Lower leg skin (tissue), 4 donors: Measurements from ENCODE around the gene TMEM141. TPM values are rescaled to one million over a fixed set of nuclear protein-coding genes. Genes with fewer than 3 reads are reported as not detected.
"Not testable (repeated sequence)": the region's sequence is repeated elsewhere in the genome, so short reads cannot be mapped to it uniquely, and the experiment has no call there.

Experiments used
- DNase-seq, 2 donors: peaks; one replicate each; pipeline ENCODE4 v3.0.0-alpha.2; 2019; ENCODE audit warnings: low spot score in 2 of 2
- H3K4me3 ChIP-seq: fragments of 200-600 bp; sonication (generic); 2 replicates; pipeline ENCODE4 v1.5.1; 2017; ENCODE audit warnings: mild to moderate bottlenecking, low read depth; ENCODE audit not compliant: poor library complexity, severe bottlenecking
- POLR2A ChIP-seq, 2 donors: fragments of 450-650 bp; IDR thresholded peaks; one replicate each; pipeline ENCODE4 v1.6.1; 2016 to 2017; ENCODE audit warnings: antibody characterized with exemption in 2 of 2, mild to moderate bottlenecking in 1 of 2, moderate library complexity in 1 of 2
- WGBS, 2 donors: methylation state at CpG; one replicate each; pipeline ENCODE4 v1.1.5; 2018; 5-methylcytosine and 5-hydroxymethylcytosine counted together
- intact Hi-C: fragments of 100-400 bp; cut with DNase I; formaldehyde crosslinking; loops from one replicate; pipeline ENCODE4 v1.15.0; 2023; ENCODE audit warnings: low total_unique reads
- total RNA-seq, 4 donors: library from RNA; depleted of rRNA; stranded (reverse); fragments of >200 nt; gene quantifications; one replicate each; pipeline ENCODE4 v1.1.0, GENCODE V29; 2016
- TF ChIP-seq, protein P1 (sequence below), 3 donors: fragments of 450-650 bp; IDR thresholded peaks; one replicate each; pipeline ENCODE4 v1.5.1; 2016; ENCODE audit warnings: antibody characterized with exemption in 3 of 3, mild to moderate bottlenecking in 3 of 3, moderate library complexity in 2 of 3

Gene TMEM141
- total RNA-seq, 4 donors from 2014 or later = 67.7 to 120 (median 91.3) TPM

DNA sequence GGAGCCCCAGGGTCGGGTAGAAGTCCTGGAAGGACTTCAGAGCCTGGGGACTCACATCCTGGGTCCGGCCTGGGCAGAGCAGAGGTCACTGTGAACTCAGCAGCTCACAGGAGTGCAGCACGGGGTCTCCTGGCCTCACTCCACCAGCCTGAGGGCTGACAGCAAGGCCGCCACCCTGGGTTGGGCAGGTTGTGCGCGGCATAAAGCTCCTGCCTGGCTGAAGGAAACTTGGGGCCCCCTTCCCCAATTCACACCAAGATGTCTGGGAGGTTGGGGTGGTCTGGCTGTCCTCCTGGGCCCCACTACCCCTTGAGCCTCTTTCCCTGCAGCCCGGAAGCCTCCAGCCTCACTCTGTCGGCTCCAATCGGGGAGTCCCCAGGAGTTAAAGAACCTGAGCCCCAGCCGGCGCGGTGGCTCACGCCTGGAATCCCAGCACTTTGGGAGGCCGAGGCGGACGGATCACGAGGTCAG lies 28.9 kb upstream of the TMEM141 start:
- intact Hi-C loops = no loop called here
- 70 to 80% methylated on average over 16 to 17 of the region's 17 CpGs for WGBS, 2 donors
- H3K4me3 ChIP-seq = no peak overlapping the region
- DNase-seq = no peak
- TF ChIP-seq, protein P1, sequence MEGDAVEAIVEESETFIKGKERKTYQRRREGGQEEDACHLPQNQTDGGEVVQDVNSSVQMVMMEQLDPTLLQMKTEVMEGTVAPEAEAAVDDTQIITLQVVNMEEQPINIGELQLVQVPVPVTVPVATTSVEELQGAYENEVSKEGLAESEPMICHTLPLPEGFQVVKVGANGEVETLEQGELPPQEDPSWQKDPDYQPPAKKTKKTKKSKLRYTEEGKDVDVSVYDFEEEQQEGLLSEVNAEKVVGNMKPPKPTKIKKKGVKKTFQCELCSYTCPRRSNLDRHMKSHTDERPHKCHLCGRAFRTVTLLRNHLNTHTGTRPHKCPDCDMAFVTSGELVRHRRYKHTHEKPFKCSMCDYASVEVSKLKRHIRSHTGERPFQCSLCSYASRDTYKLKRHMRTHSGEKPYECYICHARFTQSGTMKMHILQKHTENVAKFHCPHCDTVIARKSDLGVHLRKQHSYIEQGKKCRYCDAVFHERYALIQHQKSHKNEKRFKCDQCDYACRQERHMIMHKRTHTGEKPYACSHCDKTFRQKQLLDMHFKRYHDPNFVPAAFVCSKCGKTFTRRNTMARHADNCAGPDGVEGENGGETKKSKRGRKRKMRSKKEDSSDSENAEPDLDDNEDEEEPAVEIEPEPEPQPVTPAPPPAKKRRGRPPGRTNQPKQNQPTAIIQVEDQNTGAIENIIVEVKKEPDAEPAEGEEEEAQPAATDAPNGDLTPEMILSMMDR (IDR thresholded peaks at IDR 0.05) = no peak
- TF ChIP-seq POLR2A (IDR thresholded peaks at IDR 0.05) = no peak

- intact Hi-C loops = no loop called here
- TF ChIP-seq, protein P1 (IDR thresholded peaks at IDR 0.05) = no peak
- TF ChIP-seq POLR2A (IDR thresholded peaks at IDR 0.05) = no peak
- DNase-seq = no peak
- 11 to 15% methylated on average over 20 to 37 of the region's 37 CpGs for WGBS, 2 donors
- no peak overlapping the region for H3K4me3 ChIP-seq
Observed at GRCh38 chr9:136762915-136763648, 28.1 kb upstream of the TMEM141 start.

DNA sequence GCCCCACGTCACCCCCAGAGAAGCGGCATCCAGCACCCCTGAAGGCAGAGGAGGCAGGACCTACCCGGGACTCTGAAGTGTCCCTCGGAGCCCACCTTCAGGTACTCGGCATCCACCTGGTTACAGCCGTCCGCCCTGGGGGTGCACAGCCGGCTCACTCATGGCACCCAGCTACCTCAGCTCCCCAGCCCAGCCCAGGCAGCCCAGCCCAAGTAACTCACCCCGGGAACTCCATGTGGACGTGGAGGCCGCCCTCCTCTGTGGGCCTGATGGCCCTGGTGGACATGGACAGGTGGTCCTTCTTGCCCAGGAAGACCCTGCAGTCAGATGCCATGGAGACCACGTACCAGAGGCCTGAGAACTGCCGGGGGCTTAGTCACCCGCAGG lies 27.5 kb upstream of the TMEM141 start:
- no peak for DNase-seq
- no peak overlapping the region for H3K4me3 ChIP-seq
- TF ChIP-seq POLR2A (IDR thresholded peaks at IDR 0.05) = no peak
- TF ChIP-seq, protein P1 (IDR thresholded peaks at IDR 0.05) = no peak
- 70 to 78% methylated on average over 10 to 14 of the region's 14 CpGs for WGBS, 2 donors
- intact Hi-C loops = no loop called here

DNA sequence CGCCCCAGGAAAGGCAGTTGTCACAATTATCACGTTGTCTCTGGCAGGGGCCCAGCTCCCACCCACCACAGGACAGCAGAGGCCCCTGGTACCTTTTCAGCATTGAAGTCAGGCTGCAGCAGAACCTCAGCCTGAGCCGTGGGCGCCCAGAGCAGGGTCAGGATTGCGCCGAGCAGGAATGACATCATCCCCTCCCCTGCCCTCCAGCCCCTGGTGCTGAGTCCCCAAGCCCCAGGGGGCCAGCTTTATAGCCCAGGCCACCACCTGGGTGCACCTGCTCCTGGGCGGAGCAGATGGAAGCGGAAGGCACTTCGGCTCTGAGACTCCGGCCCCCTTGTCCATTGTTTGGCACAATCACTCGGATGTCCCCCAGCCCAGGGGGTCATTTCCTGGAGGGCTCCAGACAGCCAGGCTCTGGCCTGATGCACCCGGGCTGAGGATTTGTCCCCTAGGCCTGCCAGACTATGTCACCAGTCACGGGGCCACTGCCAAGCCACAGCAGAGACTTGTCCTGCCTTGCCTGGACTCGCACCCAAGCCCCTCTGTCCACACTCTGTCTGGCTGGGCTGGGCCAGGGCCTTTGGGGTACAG lies 26.7 kb upstream of the TMEM141 start, which contains the start of gene LCN15:
Gene LCN15 (minus strand): TSS at position 218 of the 591 bp plus-strand sequence. CDS start 30 bp downstream, at position 188.
- TF ChIP-seq POLR2A (IDR thresholded peaks at IDR 0.05) = no peak
- TF ChIP-seq, protein P1 (IDR thresholded peaks at IDR 0.05) = no peak

DNA sequence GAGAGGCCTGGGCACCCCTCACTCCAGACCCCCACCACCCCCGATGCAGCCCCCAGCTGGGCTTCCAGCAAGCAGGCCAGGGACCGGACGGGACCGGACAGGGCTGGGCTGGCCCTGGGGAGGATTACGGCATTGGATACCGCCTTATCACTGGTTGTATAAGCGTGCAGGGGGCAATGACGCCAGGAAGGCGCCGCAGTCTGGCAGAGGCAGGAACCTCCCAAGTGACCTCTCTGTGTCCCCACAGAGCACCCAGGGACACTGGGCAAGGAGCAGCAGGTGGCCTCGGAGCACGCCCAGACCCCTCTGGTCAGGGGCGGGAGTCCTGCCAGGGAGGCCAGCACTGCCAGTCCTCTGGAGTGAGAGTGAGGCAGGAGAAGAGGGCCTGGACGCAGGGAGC lies 26.1 kb upstream of the TMEM141 start:
- H3K4me3 ChIP-seq = no peak overlapping the region
- 87 to 88% methylated on average over 11 to 14 of the region's 14 CpGs for WGBS, 2 donors
- TF ChIP-seq, protein P1 (IDR thresholded peaks at IDR 0.05) = no peak
- no peak for TF ChIP-seq POLR2A (IDR thresholded peaks at IDR 0.05)
- DNase-seq = no peak
- intact Hi-C loops = no loop called here

More for the DNA sequence above, 26.7 kb upstream of the TMEM141 start, which contains the start of gene LCN15:
- intact Hi-C loops = no loop called here
- no peak within 1 kb of the TSS for H3K4me3 ChIP-seq
- 46 to 60% methylated on average over 5 to 6 of the region's 14 CpGs for WGBS, 2 donors
- DNase-seq = no peak

DNA sequence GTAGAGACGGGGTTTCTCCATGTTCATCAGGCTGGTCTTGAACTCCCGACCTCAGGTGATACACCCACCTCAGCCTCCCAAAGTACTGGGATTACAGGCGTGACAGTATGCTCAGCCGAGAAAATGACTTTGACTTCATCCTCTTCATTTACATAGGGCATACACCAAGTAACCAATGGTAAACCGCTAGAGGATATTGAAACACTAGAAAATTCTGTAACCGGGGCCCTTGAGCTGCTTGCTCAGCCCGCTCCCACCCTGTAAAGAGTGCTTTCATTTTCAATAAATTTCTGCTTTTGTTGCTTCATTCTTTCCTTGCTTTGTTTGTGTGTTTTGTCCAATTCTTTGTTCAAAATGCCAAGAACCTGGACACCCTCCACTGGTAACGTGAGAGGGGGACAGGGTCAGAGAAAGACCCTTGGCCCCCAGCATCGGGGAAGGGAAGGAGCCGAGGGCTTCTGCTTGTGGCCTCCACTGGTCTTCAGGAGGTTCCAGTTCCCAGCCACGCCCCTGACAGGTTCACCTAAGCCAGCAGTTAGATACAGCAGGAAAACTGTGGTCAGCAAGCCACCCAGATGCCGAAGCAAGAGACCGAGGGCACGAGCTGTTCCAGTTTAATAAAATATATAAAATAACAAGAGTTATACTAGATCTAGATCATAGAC lies 25.3 kb upstream of the TMEM141 start:
- intact Hi-C loops, DNase-seq, H3K4me3 ChIP-seq: not testable (repeated sequence)
- 73 to 76% methylated on average over 14 of the region's 14 CpGs for WGBS, 2 donors

- H3K4me3 ChIP-seq, intact Hi-C loops, DNase-seq: not testable (repeated sequence)
- 33 to 44% methylated on average over 18 of the region's 18 CpGs for WGBS, 2 donors
Observed at GRCh38 chr9:136766410-136767120, 24.6 kb upstream of the TMEM141 start.
